HEK293T (cell line): ENCODE data around the gene MGMT.
"Not testable (repeated sequence)": the region's sequence is repeated elsewhere in the genome, so short reads cannot be mapped to it uniquely, and the experiment has no call there.

ENCODE experiments used
- CTCF ChIA-PET: fragments of 350-600 bp; formaldehyde crosslinking; extraction: SDS; loops from one replicate; lab custom pipeline; 2021; ENCODE audit warnings: antibody characterized with exemption, inconsistent platforms; lab: Yijun Ruan, JAX
- POLR2A ChIA-PET: fragments of 350-600 bp; formaldehyde crosslinking; extraction: SDS; loops from one replicate; lab custom pipeline; 2020; ENCODE audit warnings: antibody characterized with exemption, inconsistent platforms; lab: Yijun Ruan, JAX
- DNase-seq: peaks from one replicate; pipeline ENCODE4 v3.0.0; 2012; ENCODE audit warnings: mixed read lengths; ENCODE audit errors: extremely low spot score
- ARNT ChIP-seq: fragments of 450-650 bp; IDR thresholded peaks from 2 replicates; pipeline ENCODE4 v1.6.1; 2017; ENCODE audit warnings: mild to moderate bottlenecking
- BHLHE40 ChIP-seq: fragments of 450-650 bp; IDR thresholded peaks from 2 replicates; pipeline ENCODE4 v1.6.1; 2016; ENCODE audit warnings: mild to moderate bottlenecking, moderate library complexity, borderline replicate concordance
- CTBP1 ChIP-seq: fragments of 450-650 bp; IDR thresholded peaks from 2 replicates; pipeline ENCODE4 v1.6.1; 2016; ENCODE audit warnings: borderline replicate concordance
- ELF4 ChIP-seq: fragments of 450-650 bp; IDR thresholded peaks from 2 replicates; pipeline ENCODE4 v1.6.1; 2017; ENCODE audit warnings: antibody characterized with exemption
- FOXA1 ChIP-seq: fragments of 450-650 bp; IDR thresholded peaks from 2 replicates; pipeline ENCODE4 v1.6.1; 2016; ENCODE audit warnings: mild to moderate bottlenecking
- FOXK2 ChIP-seq: fragments of 450-650 bp; IDR thresholded peaks from 2 replicates; pipeline ENCODE4 v1.6.1; 2016; ENCODE audit warnings: mild to moderate bottlenecking
- FOXM1 ChIP-seq: fragments of 450-650 bp; IDR thresholded peaks from 2 replicates; pipeline ENCODE4 v1.6.1; 2017; ENCODE audit warnings: mild to moderate bottlenecking, borderline replicate concordance
- HDGF ChIP-seq: fragments of 450-650 bp; IDR thresholded peaks from 2 replicates; pipeline ENCODE4 v1.6.1; 2017; ENCODE audit warnings: antibody characterized with exemption, borderline replicate concordance
- L3MBTL2 ChIP-seq: fragments of 450-650 bp; conservative IDR thresholded peaks from 2 replicates; pipeline ENCODE4 v1.6.1; 2016; ENCODE audit warnings: mild to moderate bottlenecking
- LEF1 ChIP-seq: fragments of 450-650 bp; IDR thresholded peaks from 2 replicates; pipeline ENCODE4 v1.6.1; 2017; ENCODE audit warnings: mild to moderate bottlenecking, borderline replicate concordance
- NFRKB ChIP-seq: fragments of 450-650 bp; IDR thresholded peaks from 2 replicates; pipeline ENCODE4 v1.6.1; 2016; ENCODE audit warnings: mild to moderate bottlenecking, moderate library complexity
- SP1 ChIP-seq: fragments of 450-650 bp; IDR thresholded peaks from 2 replicates; pipeline ENCODE4 v1.6.1; 2017
- SUZ12 ChIP-seq: fragments of 450-650 bp; IDR thresholded peaks from 2 replicates; pipeline ENCODE4 v1.6.1; 2016; ENCODE audit warnings: mild to moderate bottlenecking
- TARDBP ChIP-seq: fragments of 450-650 bp; IDR thresholded peaks from 2 replicates; pipeline ENCODE4 v1.6.1; 2016
- ZNF384 ChIP-seq: fragments of 450-650 bp; IDR thresholded peaks from 2 replicates; pipeline ENCODE4 v1.6.1; 2016
- TF ChIP-seq, protein P1 (sequence below): fragments of 450-650 bp; IDR thresholded peaks from 2 replicates; pipeline ENCODE4 v1.6.1; 2016

Gene MGMT

DNA sequence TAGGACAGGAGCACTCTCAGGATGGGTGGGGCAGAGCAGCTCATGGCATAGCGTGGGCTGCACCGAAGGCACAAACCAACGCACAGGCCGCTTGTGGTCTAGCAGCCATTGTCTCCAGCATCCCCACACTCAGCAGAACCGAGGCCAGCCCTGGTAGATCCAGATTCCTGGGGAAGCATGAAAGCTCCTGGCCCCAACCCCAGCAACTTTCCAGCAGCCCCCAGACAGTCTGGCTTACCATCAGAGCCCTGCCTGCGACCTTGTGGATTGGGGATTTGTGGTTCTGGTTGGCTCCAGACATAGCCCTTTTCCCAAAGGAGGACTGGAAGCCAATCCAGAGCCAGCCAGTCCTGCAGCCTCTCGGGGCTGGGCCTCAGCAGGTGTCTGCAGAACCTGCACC, 33.8 kb upstream of the MGMT start:
- POLR2A ChIA-PET: no interaction called here
- CTCF ChIA-PET: no interaction called here
- no peak for TF ChIP-seq HDGF
- no peak for TF ChIP-seq BHLHE40
- TF ChIP-seq, protein P1, sequence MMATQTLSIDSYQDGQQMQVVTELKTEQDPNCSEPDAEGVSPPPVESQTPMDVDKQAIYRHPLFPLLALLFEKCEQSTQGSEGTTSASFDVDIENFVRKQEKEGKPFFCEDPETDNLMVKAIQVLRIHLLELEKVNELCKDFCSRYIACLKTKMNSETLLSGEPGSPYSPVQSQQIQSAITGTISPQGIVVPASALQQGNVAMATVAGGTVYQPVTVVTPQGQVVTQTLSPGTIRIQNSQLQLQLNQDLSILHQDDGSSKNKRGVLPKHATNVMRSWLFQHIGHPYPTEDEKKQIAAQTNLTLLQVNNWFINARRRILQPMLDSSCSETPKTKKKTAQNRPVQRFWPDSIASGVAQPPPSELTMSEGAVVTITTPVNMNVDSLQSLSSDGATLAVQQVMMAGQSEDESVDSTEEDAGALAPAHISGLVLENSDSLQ: no peak
- TF ChIP-seq ARNT: no peak
- no peak for TF ChIP-seq FOXA1
- TF ChIP-seq NFRKB: no peak
- TF ChIP-seq SP1: no peak
- TF ChIP-seq SUZ12: no peak
- no peak for TF ChIP-seq ELF4
- TF ChIP-seq L3MBTL2: no peak
- no peak for TF ChIP-seq CTBP1
- TF ChIP-seq FOXK2: no peak
- no peak for TF ChIP-seq TARDBP
- TF ChIP-seq FOXM1: no peak
- TF ChIP-seq ZNF384: no peak
- no peak for DNase-seq

DNA sequence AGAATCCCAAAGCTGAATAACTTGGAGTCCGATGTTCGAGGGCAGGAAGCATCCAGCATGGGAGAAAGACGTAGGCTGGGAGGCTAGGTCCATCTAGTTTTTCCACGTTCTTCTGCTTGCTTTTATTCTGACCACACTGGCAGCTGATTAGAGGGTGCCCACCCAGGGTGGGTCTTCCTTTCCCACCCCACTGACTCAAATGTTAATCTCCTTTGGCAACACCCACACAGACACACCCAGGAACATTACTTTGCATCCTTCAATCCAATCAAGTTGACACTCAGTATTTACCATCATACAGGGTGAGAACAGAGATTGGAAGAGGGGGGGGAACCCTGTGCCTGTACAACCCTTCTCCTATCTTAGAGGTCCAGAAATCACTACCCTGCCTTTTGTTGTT, 31.3 kb upstream of the MGMT start:
- DNase-seq, CTCF ChIA-PET, POLR2A ChIA-PET: not testable (repeated sequence)

DNA sequence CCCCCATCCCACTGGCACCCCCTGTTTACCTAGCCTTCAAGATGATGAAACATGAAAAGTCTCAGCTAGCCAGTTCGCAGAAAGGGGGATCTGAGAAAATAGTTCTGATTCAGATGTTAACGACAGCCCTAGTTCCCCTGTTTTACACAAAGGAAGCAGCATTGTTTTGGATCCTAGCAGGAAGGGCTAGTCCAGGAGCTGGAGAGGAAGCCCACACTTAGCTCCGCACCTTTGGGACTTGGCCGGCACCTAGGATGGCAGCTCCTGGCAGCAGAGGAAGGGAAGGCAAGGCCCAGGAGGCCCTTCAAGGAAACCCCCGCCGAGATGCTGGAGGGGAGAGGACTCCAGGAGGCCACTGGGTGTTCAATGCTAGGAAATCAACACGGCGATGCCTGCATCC, 29.0 kb upstream of the MGMT start:
- CTCF ChIA-PET: no interaction called here
- TF ChIP-seq SP1: no peak
- TF ChIP-seq ARNT: no peak
- TF ChIP-seq ELF4: no peak
- TF ChIP-seq CTBP1: no peak
- no peak for TF ChIP-seq ZNF384
- no peak for TF ChIP-seq FOXA1
- DNase-seq: no peak
- POLR2A ChIA-PET: no interaction called here

DNA sequence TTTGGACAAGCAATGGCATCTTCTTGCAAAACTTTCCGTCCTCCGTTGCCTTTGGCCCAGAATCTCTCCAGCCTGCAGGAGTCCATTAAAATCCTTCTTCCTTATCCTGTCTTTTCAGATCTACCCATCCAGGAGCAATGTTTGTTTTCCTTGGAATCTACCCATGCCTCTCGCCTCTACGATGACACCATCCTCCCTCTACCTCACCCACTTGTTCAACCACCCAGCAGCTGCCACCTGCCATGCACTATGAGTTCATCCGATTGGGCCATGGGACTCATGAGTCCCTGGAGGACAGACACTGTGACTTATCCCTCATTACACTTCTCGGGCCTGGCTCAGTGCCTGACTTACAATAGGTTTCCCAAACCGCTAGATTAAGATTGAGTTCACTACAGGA, 26.8 kb upstream of the MGMT start:
- POLR2A ChIA-PET: no interaction called here
- DNase-seq: no peak
- CTCF ChIA-PET: no interaction called here

DNA sequence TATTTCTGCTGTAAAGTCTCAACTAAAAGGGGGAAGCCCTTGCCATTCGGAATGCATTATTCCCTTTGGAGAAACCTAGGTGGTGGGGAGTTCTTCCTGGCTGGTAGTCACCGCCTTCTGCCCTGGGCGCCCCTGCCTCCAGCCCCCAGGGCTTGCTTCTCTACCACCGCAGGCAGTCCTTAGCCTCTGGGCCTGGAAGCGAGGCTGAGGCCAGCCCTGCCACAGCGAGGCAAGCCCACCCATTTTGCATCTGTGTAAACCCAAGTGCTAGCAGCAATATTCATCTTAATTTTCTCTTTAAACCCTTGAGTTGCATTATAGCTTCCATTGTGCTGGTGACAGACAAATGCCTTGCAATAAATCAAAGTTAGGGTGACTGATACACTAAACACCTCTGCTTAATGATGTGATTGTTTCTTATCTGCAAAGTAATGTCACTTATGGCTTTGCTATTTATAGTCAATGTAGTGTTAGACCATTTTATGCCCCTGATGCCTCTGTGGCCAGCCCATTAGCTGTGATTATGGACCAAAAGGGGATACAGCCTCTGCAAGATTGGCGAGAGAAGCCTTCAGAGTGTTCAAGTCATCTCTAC, 26.2 kb upstream of the MGMT start:
- no peak for DNase-seq
- ChIA-PET CTCF (no interaction called here), POLR2A (no interaction called here)
- TF ChIP-seq ARNT (no peak), FOXM1 (no peak), SUZ12 (no peak), NFRKB (no peak), LEF1 (no peak), SP1 (no peak), ZNF384 (no peak), HDGF (no peak)

More for the DNA sequence above, 26.8 kb upstream of the MGMT start:
- TF ChIP-seq SP1 (no peak), FOXM1 (no peak), ELF4 (no peak), L3MBTL2 (no peak), CTBP1 (no peak), SUZ12 (no peak)

DNA sequence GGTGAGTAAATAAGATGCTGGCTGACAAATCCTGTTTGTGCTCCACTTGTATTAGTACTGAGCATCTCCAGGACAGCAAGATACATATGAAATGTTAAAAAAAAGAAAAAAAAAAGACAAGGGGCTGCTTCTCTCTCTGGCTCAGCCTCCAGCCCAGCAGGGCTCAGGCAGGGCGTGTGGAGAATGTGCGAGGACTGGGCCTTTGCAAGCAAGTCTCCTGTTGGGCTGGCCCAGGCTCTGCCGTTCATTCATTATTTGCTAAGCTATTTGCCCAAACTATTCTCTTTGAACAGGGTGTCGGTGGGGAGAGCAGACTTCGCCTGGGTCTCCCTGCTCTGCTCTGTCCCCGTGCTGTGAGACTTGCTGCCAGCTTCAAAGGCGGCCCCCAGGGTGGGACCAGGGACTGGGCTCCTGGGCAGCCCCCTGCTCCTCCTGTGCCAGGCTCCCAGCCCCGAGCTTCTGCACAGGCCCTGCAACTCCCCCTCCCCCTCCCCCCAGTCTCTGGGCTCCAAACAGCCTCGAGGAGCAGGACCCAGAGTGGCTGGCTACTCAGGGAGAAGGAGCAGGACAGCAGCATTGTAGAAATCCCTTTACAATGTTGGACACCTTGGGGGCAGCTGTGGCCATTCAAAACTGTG, 25.6 kb upstream of the MGMT start:
- POLR2A ChIA-PET: no interaction called here
- CTCF ChIA-PET: no interaction called here
- TF ChIP-seq FOXM1 (no peak), NFRKB (no peak), L3MBTL2 (no peak), ARNT (no peak), LEF1 (no peak), SP1 (no peak), HDGF (no peak), TARDBP (no peak), CTBP1 (no peak), FOXK2 (no peak)
- TF ChIP-seq, protein P1: no peak
- no peak for DNase-seq

DNA sequence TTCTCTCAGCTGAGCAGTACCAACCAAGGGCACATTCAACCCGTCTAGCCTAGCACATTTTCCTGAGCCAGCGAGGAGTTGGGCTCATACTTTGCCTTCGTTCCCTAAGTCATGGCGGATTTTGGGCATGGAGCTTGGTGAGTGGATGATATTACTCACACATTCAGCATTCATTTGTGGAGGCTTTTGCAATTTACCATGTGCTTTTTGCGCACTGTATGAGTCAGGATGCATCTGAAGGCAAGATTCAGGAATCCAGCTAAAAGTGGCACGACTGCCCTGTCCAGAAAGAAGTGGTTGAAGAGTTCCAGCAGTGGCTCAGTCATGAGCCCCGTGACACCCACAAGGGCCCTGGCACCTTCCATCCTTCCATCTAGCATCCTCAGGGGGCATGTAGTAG, 24.2 kb upstream of the MGMT start:
- ChIA-PET CTCF (no interaction called here), POLR2A (no interaction called here)
- no peak for TF ChIP-seq SP1
- TF ChIP-seq FOXA1: no peak
- TF ChIP-seq NFRKB: no peak
- TF ChIP-seq HDGF: no peak
- TF ChIP-seq ARNT: no peak
- no peak for TF ChIP-seq BHLHE40
- no peak for TF ChIP-seq FOXK2
- TF ChIP-seq ELF4: no peak
- TF ChIP-seq CTBP1: no peak
- no peak for TF ChIP-seq ZNF384
- TF ChIP-seq, protein P1: no peak
- DNase-seq: no peak
